Lower lobe of right lung (tissue), 2 donors: Measurements from ENCODE around the gene PPL. TPM values are rescaled to one million over a fixed set of nuclear protein-coding genes. Genes with fewer than 3 reads are reported as not detected.
A peak's percentile ranks its signal among the peaks of the same experiment; 100 is the strongest.

Source experiments
- ATAC-seq, 2 donors: fragments of 200-7000 bp; cut with Tn5 transposase; one replicate each; pipeline ENCODE4 v1.9.1; 2020 to 2022; ENCODE audit warnings: mild to moderate bottlenecking in 2 of 2, moderate library complexity in 2 of 2
- DNase-seq: peaks from one replicate; pipeline ENCODE4 v3.0.0-alpha.2; 2020
- H3K27ac ChIP-seq: fragments of 200-600 bp; one replicate; pipeline ENCODE4 v1.8.0; 2022
- H3K27me3 ChIP-seq: fragments of 200-600 bp; one replicate; pipeline ENCODE4 v1.8.0; 2022; ENCODE audit warnings: low read depth
- H3K36me3 ChIP-seq: fragments of 200-600 bp; one replicate; pipeline ENCODE4 v1.8.0; 2022; ENCODE audit warnings: mild to moderate bottlenecking
- H3K4me1 ChIP-seq: fragments of 200-600 bp; one replicate; pipeline ENCODE4 v1.8.0; 2022
- H3K4me3 ChIP-seq: fragments of 200-600 bp; one replicate; pipeline ENCODE4 v1.8.0; 2022; ENCODE audit warnings: mild to moderate bottlenecking
- H3K9me3 ChIP-seq: fragments of 200-600 bp; one replicate; pipeline ENCODE4 v1.8.0; 2022
- intact Hi-C: fragments of 100-400 bp; cut with DNase I; formaldehyde crosslinking; loops from one replicate; pipeline ENCODE4 v1.11.0; 2022
- total RNA-seq: library from RNA; stranded (reverse); fragmentation: NEBNext Ultra II Directional; extraction: Animal tissue kit (Norgen Biotek cat#: 25700); gene quantifications from one replicate; pipeline ENCODE4 v1.2.1, GENCODE V29; 2021
- TF ChIP-seq, protein P1 (sequence below): fragments of 200-600 bp; IDR thresholded peaks from one replicate; pipeline ENCODE4 v1.8.0; 2022; ENCODE audit warnings: antibody characterized with exemption, mild to moderate bottlenecking
- donor health status: DM: no; HTN: yes; CAD: no; lungs with severe emphysema.

The PPL gene
- total RNA-seq, 1 donor from 2014 or later, result 60.5 TPM

DNA sequence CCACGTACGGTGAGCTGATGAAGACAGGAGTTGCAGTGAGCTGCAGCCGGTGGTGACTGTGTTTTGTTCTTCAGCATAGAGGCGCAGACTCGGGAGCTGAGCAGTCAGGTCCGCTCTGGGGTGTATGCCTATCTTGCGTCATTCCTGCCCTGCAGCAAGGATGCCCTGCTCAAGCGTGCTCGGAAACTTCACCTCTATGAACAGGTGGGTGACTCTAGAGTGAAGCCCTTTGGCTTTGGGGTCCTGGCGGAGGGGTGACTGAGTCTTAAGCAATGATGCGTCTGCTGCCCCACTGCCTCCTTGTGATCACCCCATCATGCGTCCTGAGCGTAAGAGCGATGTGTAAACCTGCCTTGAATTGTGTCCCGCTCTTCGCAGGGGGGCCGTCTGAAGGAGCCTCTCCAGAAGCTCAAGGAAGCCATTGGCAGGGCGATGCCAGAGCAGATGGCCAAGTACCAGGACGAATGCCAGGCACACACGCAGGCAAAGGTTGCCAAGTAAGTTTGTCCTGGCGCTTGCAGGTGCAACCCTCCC, 66.7 kb downstream of the PPL start:
- H3K36me3 ChIP-seq, result peaks cover 64% of the 10 kb centered on the region
- no peaks in the 10 kb centered on the region for H3K4me1 ChIP-seq
- no peaks in the 10 kb centered on the region for H3K27me3 ChIP-seq
- peak; percentile 82 for DNase-seq
- no peaks in the 10 kb centered on the region for H3K9me3 ChIP-seq
- intact Hi-C loops, result no loop called here
- H3K4me3 ChIP-seq, result no peak overlapping the region
- peak; percentile 73 for ATAC-seq
- TF ChIP-seq, protein P1, sequence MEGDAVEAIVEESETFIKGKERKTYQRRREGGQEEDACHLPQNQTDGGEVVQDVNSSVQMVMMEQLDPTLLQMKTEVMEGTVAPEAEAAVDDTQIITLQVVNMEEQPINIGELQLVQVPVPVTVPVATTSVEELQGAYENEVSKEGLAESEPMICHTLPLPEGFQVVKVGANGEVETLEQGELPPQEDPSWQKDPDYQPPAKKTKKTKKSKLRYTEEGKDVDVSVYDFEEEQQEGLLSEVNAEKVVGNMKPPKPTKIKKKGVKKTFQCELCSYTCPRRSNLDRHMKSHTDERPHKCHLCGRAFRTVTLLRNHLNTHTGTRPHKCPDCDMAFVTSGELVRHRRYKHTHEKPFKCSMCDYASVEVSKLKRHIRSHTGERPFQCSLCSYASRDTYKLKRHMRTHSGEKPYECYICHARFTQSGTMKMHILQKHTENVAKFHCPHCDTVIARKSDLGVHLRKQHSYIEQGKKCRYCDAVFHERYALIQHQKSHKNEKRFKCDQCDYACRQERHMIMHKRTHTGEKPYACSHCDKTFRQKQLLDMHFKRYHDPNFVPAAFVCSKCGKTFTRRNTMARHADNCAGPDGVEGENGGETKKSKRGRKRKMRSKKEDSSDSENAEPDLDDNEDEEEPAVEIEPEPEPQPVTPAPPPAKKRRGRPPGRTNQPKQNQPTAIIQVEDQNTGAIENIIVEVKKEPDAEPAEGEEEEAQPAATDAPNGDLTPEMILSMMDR, result no peak
- H3K27ac ChIP-seq, result no peak overlapping the region

DNA sequence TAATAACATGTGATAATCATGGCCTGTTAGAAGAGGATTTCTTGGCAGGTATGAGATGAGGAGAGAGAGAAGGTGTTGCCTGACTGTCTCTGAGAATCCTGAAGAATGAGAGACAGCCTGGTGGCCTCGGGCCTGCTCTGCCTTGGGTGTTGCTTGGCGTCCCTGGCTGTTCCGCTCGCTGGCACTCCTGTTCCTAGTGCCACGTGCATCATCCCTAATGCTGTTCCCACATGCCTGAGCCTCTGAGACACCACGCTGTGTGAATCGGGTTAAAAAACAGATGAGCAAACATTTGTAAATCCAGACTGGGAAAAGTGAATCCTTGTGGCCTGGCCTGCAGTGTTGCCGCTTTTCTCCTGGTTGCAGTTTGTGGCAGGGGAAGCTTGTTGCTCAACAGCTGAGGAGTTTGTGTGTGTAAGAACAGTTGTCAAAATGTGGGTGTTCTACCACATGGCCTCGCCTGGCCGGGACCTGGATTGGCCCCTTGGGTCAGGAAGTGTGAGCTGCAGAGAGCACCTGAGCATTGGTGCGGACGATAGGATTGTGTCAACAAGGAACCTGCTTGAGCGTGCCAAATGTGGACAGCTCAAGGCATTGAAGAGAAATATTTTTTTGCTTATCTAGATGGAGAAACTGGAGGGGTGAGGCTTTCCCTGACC, 67.7 kb downstream of the PPL start:
- Histone ChIP-seq H3K36me3 (peaks cover 59% of the 10 kb centered on the region), H3K4me1 (peaks cover 5% of the 10 kb centered on the region), H3K27ac (no peak overlapping the region), H3K9me3 (no peaks in the 10 kb centered on the region), H3K27me3 (no peaks in the 10 kb centered on the region), H3K4me3 (no peak overlapping the region)
- intact Hi-C loops, result no loop called here
- DNase-seq (no peak), ATAC-seq (peak; percentile 68 to 70)
- TF ChIP-seq, protein P1, result no peak

DNA sequence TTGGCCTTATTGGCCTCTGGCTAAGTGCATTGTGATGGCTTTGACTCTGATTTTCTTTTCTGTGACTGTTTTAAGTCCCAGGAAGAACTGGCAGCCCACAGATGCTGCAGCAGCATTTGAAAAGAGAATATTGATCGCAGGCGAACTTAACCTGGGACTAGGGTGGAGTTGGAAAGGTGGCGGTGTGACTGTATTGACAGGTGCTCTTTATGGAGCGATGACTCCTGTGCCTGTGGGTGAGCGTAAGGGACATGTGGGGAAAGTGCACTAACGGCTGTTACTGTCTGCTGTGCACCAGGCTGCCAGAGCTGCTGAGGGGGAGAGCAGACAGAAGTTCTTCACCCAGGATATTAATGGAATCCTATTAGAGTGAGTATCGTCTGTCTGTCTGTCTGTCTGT, 68.4 kb downstream of the PPL start:
- H3K36me3 ChIP-seq, result peaks cover 59% of the 10 kb centered on the region
- TF ChIP-seq, protein P1, result no peak
- intact Hi-C loops, result no loop called here
- no peak for ATAC-seq
- H3K4me3 ChIP-seq, result no peak overlapping the region
- peaks cover 11% of the 10 kb centered on the region for H3K4me1 ChIP-seq
- no peak overlapping the region for H3K27ac ChIP-seq
- DNase-seq, result no peak
- H3K9me3 ChIP-seq, result no peaks in the 10 kb centered on the region
- no peaks in the 10 kb centered on the region for H3K27me3 ChIP-seq

DNA sequence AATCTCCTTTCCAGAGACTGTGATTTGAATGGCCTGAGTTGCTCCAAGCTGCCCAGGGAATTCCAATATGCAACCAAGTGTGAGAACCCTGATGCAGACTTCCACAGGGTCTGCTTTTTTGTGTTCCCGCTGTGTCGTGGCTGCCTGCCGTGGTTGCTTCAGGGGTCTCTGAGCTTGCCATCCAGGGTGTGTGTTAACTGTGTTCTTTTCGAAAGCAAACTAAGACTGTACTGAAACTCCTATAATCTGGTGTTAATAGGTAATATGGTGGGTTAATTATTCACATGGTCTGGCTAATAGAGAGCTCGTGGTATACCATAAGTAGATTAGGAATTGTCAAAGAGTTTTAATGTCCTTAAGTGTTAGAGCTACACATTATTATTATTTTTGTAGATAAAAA, 68.9 kb downstream of the PPL start:
- Histone ChIP-seq H3K4me1 (peaks cover 16% of the 10 kb centered on the region), H3K9me3 (no peaks in the 10 kb centered on the region), H3K4me3 (no peak overlapping the region), H3K36me3 (peaks cover 57% of the 10 kb centered on the region), H3K27me3 (no peaks in the 10 kb centered on the region), H3K27ac (no peak overlapping the region)
- intact Hi-C loops, result no loop called here
- TF ChIP-seq, protein P1, result no peak
- DNase-seq (no peak), ATAC-seq (no peak)

DNA sequence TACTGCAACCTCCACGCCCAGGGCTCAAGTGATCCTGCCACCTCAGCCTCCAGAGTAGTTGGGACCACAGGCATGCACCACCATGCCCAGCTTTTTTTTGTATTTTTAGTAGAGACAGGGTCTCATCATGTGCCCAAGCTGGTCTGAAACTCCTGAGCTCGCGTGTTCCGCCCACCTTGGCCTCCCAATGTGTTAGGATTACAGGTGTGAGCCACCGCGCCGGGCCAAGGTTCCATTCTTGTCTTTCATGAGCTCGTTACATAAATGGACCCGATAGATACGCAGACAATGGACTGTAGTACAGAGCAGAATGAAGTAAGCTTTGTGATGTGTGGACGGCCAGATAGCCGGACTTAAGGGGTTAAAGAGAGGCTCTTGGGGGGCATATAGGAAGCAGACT, 70.4 kb downstream of the PPL start:
- H3K4me1 ChIP-seq, result peaks cover 16% of the 10 kb centered on the region
- H3K27me3 ChIP-seq, result no peaks in the 10 kb centered on the region
- H3K27ac ChIP-seq, result no peak overlapping the region
- no peak for DNase-seq
- H3K4me3 ChIP-seq, result no peak overlapping the region
- intact Hi-C loops, result no loop called here
- TF ChIP-seq, protein P1, result no peak
- H3K9me3 ChIP-seq, result no peaks in the 10 kb centered on the region
- ATAC-seq, result no peak
- peaks cover 57% of the 10 kb centered on the region for H3K36me3 ChIP-seq
